Suprapubic skin (tissue), 4 donors: ENCODE measurements around the gene AHDC1.

Source experiments
- EP300 ChIP-seq: sonication (generic); formaldehyde crosslinking; IDR thresholded peaks from one replicate; pipeline ENCODE4 v1.6.1; 2017; ENCODE audit warnings: antibody characterized with exemption
- POLR2AphosphoS5 ChIP-seq, 3 donors: sonication (generic); formaldehyde crosslinking; IDR thresholded peaks; one replicate each; pipeline ENCODE4 v1.6.1; 2017; ENCODE audit warnings: antibody characterized with exemption in 3 of 3
- TF ChIP-seq, protein P1 (sequence below), 2 donors: fragments of 200-600 bp in 1 of 2; fragments of 450-650 bp in 1 of 2; sonication (generic) in 1 of 2; IDR thresholded peaks; one replicate each; pipeline ENCODE4 v1.5.1; 2016 to 2019; ENCODE audit warnings: antibody characterized with exemption in 2 of 2, mild to moderate bottlenecking in 1 of 2, moderate library complexity in 1 of 2

- TF ChIP-seq, protein P1, sequence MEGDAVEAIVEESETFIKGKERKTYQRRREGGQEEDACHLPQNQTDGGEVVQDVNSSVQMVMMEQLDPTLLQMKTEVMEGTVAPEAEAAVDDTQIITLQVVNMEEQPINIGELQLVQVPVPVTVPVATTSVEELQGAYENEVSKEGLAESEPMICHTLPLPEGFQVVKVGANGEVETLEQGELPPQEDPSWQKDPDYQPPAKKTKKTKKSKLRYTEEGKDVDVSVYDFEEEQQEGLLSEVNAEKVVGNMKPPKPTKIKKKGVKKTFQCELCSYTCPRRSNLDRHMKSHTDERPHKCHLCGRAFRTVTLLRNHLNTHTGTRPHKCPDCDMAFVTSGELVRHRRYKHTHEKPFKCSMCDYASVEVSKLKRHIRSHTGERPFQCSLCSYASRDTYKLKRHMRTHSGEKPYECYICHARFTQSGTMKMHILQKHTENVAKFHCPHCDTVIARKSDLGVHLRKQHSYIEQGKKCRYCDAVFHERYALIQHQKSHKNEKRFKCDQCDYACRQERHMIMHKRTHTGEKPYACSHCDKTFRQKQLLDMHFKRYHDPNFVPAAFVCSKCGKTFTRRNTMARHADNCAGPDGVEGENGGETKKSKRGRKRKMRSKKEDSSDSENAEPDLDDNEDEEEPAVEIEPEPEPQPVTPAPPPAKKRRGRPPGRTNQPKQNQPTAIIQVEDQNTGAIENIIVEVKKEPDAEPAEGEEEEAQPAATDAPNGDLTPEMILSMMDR (IDR thresholded peaks at IDR 0.05) = no peak
- no peak for TF ChIP-seq POLR2AphosphoS5 (IDR thresholded peaks at IDR 0.05)
- TF ChIP-seq EP300 = no peak
Measured at GRCh38 chr1:27518808-27519207, 85.1 kb downstream of the AHDC1 start.
